HG02852 (cell line): ENCODE measurements around the gene LHFPL6.
A peak's percentile ranks its signal among the peaks of the same experiment; 100 is the strongest.

ENCODE experiments used
- ATAC-seq: cut with Tn5 transposase; IDR thresholded peaks from one replicate; pipeline ENCODE4 v1.9.1; 2021; ENCODE audit warnings: mild to moderate bottlenecking, moderate library complexity; ENCODE audit not compliant: unreplicated experiment

The LHFPL6 gene

DNA sequence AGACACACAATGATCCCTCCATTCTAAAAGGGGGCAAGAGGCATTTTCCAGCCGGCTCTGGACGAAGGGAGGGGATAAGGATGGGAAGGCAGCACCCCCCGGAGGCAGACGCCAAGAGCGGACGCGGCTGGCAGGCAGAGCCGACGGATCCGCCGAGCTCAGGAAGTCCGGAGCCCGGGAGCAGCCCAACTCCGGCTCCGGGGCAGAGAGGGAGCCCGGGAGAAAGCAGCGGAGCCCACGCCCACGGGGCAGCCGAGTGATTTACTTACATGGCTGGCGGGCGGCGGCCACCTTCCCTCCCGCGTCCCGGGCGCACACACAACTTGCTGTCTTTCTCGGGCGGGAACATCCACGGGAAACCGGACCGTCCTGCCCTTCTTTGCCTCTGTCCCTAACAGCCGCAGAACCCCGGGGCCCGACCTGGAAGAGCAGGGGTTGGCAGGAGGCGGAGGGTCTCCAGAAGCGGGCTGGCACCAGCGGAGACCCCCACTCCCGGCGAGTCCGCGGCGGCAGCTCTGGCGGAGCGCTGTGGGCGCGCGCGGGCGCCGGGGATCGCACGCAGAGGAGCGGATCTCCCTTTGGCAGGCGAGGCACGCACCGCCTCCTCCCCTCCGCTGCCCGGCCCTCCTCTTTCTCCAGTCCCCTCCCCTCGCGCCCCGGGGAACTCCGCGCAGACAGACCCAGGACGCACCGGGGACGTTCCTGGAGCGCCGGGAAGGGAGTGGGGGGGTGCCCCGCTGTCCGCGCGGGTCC, at the start of gene LHFPL6:
Gene LHFPL6 (minus strand): TSS at position 580 of the 753 bp plus-strand sequence.
- peak; percentile 95 for ATAC-seq

DNA sequence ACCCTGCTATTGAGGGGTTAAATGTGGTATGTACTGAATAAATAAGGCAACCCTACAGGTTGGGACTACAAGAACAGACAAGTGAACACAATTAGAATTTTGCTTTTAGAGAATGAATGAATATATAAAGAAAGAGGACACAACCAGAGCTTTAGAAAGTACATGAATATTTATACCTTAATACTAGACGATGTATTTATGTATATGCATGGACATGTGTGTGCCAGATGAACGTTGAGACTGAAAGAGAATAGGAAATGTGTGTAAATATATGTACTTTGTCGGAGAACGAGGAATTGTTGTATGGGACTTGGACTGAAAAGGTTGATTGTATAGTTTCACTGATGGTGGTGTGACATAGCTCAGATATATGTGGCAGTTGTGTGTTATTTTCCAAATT, 43.1 kb upstream of the LHFPL6 start:
- no peak for ATAC-seq

DNA sequence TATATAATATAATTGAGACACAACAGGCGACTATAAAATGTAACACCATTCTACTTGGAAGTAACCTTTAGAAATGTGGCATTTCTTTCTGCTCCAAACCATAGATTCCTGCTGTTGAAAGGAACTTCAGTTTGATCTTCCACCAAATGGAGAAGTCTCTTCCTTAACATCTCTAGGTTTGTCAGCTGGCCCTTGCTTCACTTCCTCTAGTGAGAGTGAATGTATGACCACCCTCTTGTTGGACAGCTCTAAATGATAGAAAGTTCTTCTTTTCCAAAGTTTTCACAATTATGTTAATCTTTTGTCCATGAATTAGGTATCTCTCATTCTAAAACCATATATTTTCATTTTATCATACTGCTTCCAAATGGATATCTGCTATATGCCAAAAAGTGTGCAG, 38.7 kb upstream of the LHFPL6 start:
- ATAC-seq, result no peak

DNA sequence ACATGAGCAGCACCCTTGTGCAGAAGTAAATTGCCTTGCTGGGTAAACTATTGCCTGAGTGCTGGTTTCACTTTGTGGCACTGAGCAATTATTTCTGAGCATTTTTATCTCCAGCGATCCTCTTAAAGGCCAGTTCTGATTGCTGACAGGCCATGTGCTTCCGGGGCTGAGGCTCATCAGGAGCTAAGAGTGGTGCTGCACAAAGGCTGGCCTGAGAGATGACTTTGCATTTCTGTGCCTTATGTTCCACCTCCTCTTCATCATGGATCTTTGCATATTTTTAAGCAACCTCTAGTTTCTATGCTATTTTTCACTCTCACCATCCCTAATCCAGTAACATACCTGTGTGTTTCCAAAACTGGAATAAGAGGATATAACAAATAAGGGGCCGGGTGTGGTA, 34.9 kb upstream of the LHFPL6 start:
- ATAC-seq, result no peak

DNA sequence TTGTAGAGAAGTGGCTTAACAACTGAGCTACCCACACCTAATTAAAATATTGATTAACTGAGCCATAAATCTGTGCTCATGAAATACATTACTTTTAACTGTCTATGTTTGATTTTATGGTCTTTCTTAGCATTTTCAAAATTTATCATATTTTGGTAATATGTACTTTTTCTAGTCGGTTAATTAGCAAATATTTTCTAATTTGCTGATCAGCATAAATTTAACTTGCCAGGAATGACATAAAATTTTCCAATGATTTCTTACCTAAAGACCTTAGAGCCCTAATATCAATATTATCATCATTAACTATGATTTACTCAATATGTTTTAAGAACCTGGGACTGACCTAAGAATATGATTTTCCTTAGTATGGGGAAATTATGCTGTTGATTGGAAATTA, 32.6 kb upstream of the LHFPL6 start:
- no peak for ATAC-seq

DNA sequence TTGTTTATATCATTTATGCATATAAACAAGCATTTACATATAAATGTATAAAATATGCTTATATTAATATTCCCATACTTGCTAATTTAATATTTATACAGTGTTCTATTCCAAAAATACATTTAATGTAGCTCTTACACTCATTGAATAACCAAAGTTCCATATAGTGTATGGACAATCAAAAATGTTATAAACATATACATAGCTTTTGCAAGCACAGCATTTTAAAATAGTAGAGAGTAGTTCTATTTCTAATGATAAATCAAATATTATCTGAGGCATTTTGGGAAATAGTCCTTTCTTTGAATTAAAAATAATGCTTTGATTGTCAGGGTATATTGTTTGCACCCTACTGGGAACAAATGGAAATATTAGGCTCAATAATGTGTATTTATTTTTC, 30.0 kb upstream of the LHFPL6 start:
- ATAC-seq, result no peak

DNA sequence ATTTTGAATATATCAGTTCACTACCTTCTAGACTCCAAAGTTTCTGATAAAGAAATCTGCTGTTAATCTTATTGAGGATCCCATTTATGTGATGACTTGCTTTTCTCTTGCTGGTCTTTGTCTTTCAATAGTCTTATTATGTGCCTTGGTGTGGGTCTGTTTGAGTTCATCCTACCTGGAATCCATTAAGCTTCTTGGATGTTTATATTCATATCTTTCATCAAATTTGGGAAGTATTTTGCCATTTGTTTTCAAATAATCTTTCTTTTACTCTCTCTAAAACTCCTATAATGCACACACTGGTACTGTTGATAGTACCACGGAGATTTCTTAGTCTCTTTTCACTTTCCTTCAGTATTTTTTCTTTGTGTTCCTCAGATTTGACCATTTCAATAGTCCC, 28.3 kb upstream of the LHFPL6 start:
- no peak for ATAC-seq

DNA sequence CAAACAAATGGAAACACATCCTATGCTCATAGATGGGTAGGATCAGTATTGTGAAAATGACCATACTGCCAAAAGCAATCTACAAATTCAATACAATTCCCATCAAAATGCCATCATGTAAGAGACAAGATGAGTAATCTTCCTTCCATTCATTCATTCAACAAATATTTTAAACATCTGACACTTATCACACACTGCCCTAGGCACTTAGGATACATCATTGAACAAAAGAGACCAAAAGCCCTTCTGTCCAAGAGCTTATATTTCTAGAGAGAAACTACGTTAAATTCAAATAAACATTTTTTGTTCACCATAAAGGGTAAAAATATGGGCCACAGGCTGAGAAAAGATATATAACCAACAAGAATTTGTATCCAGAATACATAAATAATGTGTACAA, 20.5 kb upstream of the LHFPL6 start:
- no peak for ATAC-seq

DNA sequence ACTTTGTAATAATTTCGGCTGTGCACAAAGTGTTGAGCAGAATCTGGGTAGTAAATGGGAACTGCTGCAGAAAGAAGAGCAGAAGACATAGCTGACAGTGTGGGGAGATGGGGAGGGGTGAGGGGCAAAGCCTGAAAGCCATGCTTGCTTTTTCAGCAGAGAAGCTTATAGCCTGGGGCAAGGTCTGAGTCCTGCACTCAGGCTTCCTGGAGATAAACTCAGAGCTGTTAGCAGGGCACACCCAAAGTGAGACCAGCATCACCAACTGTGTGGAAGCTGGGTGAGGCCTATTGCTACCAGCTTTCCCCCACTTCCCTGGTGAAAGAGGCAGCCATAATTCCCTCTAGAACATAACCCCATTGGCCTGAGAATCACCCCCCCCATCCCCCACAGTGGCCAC, 15.6 kb upstream of the LHFPL6 start:
- no peak for ATAC-seq

DNA sequence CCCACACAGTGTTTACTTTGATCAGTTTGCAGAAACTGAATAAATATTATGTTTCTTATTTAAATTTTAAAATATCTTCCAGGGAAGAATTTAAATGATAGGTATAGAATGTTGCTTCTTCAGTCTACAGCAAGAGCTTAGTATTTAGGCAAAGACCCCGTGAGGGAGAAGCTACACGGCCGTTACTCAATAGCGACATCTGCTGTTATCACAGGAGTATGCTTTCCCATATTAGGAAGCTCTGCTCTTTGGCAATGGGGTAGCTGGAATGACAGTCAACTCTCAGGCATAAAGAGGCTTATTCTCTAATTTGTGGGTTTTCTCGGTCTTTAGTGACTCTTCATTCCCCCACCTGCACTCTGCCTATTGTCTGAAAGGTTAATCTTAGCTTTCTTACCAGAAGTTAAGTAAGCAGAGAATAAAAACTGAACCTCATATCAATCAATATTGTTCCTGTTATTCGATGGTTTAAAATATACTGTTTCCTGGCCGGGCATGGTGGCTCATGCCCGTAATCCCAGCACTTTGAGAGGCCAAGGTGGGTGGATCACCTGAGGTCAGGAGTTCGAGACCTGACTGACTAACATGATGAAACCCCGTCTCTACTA, 13.2 kb upstream of the LHFPL6 start:
- ATAC-seq, result peak; percentile 87

DNA sequence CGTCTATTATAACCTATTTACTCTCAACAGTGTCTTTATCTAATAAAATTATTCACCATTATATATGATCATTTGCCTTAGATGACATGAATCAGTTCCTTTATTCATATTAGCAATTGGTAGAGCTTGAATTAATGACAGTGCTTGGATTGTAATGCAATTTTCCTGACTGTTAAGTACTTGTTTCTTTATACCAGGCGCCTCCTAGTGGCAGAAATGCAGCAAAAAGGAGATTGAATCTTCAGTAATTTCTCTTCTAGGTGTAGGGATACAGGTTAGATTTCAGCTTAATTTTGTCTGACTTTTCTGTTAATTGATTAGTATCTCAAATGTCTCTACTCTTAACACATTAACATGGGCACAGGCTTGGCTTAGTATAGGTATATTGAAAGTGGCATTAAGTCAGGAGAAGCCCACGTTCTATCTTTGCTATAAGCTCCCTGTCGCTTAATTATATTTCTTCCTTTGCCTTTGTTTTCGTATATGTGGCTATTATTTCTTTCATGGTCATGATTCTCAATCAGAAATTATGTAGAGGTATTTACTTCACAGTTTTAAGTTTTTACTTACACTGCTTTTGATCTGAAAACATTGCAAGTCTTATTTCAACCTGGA, 9.1 kb upstream of the LHFPL6 start:
- no peak for ATAC-seq

DNA sequence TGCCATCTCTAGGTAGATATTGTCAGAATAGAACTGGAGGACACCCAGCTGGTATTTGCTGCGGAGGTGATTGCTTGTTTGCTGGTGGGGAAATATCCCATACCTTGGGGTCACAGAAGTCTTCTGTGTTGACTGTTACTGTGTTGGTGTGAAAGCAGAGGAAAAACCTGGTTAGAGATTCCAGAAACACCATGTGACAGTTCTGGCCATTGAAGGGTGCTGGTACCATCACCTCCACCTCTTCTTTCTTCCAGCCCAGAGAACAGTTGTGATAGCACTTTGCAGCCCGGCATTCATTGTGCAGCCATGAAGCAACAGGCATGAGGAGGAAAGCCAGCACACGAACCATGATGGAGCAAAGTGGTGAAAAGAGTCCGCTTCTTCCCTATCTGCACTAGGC, 4.9 kb upstream of the LHFPL6 start:
- ATAC-seq, result no peak

DNA sequence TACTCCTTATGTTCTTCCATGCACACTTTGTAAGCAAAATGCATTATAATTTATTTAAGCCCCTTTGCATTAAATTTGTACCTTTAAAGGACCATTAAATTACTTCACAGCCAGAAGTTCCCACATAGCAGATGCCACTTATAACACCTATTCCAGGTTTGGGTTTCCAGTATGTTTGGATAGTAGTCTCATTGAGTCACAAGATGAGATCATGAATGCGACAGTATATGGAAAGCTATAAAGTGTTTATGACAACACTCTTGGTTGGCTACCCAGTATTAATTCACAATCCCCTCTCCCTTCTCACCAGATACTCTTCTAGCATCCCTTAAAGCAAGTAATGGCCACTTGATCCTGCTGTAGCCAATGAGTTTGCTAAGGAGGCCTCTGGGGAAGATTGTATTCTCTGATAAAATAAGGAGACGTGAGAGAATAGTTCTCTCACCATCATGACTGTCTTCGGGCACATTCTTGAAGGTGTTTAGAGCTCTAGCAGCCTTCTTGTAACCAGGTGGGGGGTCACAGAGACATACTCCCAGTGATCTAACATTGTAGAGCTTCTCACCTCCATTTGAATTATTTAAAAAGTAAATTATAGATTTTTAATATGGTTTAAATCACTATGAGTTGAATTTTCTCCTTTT, 2.8 kb upstream of the LHFPL6 start:
- ATAC-seq, result no peak

DNA sequence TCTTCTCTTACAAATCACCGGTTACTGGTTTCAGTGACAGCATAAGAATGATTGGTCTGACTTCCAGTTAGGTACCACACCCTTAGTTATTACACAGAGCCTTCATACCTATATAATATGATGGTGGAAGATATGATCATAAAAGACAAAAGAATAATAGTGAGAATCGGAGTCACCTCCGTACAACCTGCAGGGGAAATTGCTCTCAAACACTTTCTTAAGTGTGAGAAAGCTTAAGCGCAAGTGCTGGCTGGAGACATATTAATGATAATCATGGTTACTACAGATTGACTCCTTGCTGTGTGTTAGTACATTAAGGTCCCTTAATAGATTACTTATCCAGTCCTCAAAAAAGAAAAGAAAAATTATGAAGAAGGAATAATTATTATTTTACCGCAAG, 1.8 kb upstream of the LHFPL6 start:
- no peak for ATAC-seq

DNA sequence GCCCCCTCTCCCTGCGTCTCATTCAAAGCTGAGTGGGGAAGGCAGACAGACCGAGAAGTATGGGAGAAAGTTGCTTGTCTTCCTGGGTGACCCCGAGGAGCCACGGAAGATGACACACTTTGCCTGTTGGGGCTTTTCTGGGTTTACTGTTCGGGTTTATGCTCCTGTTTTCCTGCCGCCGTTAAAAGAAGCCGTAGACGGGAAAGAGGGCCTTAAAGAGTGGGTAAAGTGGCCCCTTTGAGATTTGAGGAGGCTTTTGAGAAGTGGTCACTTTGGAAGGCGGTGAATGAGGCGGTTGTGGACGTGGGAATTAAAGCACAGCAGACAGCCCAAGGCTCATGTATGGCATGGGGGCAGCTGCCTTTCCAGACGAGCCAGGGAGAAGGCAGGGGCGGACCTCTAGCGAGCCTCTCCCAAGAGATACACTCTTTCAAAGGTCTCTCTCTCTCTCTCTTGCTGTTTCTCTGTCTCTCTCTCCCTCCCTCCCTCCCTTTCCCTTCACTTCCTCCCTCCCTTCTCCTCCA, 493 bp upstream of the LHFPL6 start:
- peak; percentile 35 for ATAC-seq

DNA sequence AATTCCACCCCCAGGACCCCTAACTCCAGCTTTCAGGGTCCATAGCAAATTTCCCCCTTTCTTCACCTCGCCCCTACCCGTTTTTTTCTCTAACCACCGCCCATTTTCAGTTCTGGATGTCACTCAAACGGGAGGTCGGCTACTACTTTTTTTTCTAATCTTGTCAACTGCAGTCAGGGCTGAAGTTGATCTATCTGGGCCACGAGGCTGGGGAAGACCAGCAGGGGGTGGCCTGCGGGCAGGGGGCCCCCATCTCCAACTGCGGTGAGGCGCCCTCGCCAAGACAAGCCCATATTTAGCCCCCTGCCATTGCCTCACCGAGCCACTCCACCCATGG, 748 bp downstream of the LHFPL6 start:
- ATAC-seq, result peak; percentile 25

DNA sequence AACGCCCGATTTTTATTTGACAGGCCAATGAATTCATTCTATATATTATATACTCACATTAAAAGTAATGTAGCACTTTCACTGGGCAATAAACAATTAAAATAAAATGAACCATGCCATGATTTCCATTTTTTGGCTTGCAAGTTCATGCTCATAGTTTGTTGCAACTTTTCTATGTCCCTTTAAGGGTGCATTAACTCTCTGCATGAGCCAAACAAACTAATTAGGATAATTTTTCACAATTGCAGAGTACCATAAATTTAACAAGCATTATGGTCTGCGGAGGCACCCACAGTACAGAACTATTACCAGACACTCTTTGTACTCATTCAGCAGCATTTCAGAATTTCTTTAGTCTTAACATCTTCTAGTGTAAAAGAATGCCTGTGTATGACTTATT, 1.4 kb downstream of the LHFPL6 start:
- ATAC-seq, result no peak

DNA sequence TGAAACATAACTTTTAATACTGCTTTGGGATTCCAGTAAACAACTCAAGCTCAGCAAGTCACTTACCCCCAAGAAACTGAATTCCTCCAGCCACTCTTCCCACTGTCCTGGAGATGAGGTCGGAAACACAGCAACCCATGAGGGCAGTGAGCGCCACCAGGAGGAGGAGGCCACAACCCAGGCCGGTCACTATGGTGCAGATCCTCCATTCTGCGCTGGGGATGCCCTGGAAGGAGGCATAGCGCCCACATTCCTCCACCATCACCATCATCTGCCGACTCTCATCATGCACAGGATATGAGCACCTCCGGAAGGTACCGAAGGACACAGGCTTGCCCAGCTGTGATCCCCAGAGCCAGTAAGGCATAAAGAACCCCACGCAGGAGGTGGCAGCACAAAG, 2.2 kb downstream of the LHFPL6 start:
- ATAC-seq, result no peak

DNA sequence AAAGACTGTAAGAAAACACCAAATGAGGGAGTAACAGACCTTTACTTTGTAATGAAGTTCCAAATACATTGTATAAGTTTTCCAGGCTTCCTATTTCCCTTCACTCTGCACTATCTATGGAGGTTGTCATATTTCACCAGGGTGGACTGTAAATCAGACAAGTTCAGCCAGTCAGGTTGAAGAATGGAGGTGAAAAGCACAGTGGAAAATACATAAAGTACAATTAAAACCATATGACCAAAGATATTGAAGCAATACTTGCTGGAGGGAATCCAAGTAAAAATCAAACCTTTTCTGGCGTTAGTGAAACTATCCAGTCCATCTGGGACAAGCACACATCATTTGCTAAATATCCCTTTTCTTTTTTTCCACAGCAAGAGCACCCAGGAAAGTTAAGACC, 3.2 kb downstream of the LHFPL6 start:
- no peak for ATAC-seq

DNA sequence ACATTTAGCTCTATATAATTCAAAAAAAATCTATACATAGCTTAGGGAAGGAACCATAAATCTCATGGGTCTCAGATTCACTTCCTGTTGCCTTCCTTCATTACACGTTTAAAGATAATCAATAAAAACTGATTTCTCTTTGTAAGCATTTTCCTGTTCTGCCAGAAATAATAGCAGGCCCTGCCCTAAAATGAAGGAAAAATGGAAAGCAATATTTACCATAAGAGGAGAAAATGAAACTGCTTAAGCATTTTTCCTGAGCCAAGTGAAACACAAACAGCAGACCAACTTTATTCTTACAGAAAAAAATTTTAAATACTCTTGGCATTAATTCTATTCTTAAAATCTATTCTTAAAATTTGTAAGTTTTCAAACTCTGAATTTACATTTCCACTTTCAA, 4.0 kb downstream of the LHFPL6 start:
- no peak for ATAC-seq

DNA sequence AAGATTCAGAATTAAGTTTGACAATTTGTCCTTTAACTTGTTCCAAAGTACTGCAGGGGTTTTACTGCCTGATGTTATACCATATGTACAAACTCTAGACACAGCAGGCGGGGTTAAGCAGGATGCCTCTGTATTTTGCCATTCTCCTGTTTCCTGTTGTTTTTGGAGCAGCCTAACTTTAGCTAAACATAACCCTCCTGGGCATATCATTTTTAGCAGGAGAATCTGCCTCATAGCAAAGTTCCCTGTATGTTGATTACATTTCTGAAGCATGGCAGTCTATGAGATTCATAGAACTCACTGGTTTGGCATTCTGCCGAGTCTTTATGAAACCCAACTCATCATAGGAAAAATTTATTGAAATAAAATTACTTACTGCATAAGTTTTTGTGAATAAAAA, 5.2 kb downstream of the LHFPL6 start:
- ATAC-seq, result no peak

DNA sequence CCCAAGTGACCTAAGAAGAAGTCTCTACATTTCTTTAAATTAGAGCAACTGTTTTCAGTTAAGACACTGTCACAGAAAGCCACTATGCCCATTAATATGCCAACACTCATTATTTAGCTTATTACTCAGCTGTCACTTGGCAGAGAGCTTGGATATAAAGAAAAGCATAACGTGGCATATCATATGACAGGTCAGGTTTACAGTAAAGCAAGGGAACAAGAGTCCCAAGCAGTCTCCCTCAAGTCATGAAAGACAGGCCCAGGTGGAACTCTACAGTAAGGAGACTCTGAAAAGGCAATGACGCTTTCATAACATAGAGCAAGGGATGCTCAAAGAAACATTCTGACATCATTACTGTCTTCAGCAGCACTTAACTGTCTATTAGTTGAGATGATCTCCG, 6.3 kb downstream of the LHFPL6 start:
- ATAC-seq, result no peak
